ENCODE measurements around the gene FRMPD1. TPM values are rescaled to one million over a fixed set of nuclear protein-coding genes. Genes with fewer than 3 reads are reported as not detected.

FRMPD1 gene
- total and polyA plus RNA-seq, 10 of the 15 experiments (the other 5 are each of a cell fraction or from before 2014, with no cell fraction given): 0.01 to 0.08 (median 0.05) TPM; not detected in 6

- no peak for TF ChIP-seq TCF7 (IDR thresholded peaks at IDR 0.05; ENCODE audit: borderline replicate concordance)
- TF ChIP-seq, protein P1, sequence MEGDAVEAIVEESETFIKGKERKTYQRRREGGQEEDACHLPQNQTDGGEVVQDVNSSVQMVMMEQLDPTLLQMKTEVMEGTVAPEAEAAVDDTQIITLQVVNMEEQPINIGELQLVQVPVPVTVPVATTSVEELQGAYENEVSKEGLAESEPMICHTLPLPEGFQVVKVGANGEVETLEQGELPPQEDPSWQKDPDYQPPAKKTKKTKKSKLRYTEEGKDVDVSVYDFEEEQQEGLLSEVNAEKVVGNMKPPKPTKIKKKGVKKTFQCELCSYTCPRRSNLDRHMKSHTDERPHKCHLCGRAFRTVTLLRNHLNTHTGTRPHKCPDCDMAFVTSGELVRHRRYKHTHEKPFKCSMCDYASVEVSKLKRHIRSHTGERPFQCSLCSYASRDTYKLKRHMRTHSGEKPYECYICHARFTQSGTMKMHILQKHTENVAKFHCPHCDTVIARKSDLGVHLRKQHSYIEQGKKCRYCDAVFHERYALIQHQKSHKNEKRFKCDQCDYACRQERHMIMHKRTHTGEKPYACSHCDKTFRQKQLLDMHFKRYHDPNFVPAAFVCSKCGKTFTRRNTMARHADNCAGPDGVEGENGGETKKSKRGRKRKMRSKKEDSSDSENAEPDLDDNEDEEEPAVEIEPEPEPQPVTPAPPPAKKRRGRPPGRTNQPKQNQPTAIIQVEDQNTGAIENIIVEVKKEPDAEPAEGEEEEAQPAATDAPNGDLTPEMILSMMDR (IDR thresholded peaks at IDR 0.05 in 2 of 3, conservative IDR thresholded peaks at IDR 0.05 in 1 of 3; ENCODE audit: control insufficient read depth in 2 of 3, extremely low read depth in 1 of 3, insufficient read depth in 1 of 3, low read depth in 3 of 3, low read length in 3 of 3): no peak
Measured at GRCh38 chr9:37609735-37610397, 40.9 kb upstream of the FRMPD1 start (continued).

GRCh38 chr9:37611014-37611413 is 39.7 kb upstream of the FRMPD1 start:
- WGBS (ENCODE audit: insufficient coverage, insufficient replicate concordance, low lambda C conversion rate, missing lambda C conversion rate): 24% methylated on average over 6 of the region's 6 CpGs
- Histone ChIP-seq H3K36me3 (ENCODE audit: control insufficient read depth in 2 of 2, insufficient read depth in 2 of 2, low read length in 1 of 2) (no peaks in the 10 kb centered on the region), H3K9me3 (replicated peaks; ENCODE audit: control insufficient read depth, insufficient read depth, low read length) (no peaks in the 10 kb centered on the region), H3K27ac (ENCODE audit: control insufficient read depth, insufficient read depth) (no peak overlapping the region), H3K4me3 (no peak overlapping the region), H2AFZ (ENCODE audit: control insufficient read depth, low read depth, low read length) (no peak overlapping the region), H4K20me1 (ENCODE audit: control insufficient read depth, insufficient read depth) (no peaks in the 10 kb centered on the region), H3K79me2 (ENCODE audit: control insufficient read depth, insufficient read depth, low read length) (no peaks in the 10 kb centered on the region), H3K9ac (ENCODE audit: control insufficient read depth, insufficient read depth, low read length) (no peak overlapping the region), H3K4me1 (ENCODE audit: control insufficient read depth, insufficient read depth, low read length) (no peaks in the 10 kb centered on the region), H3K4me2 (ENCODE audit: control insufficient read depth, insufficient read depth) (no peak overlapping the region), H3K27me3 (replicated peaks in 1 of 2; ENCODE audit: control insufficient read depth in 2 of 2, insufficient read depth in 2 of 2, low read length in 1 of 2) (peaks cover 2 to 4% of the 10 kb centered on the region in 2 experiments; a peak in 3 of 4 replicates)
- BruUV-seq (replicated peaks): no TSS peak
- CTCF ChIA-PET: no interaction called here
- SMC1A ChIA-PET (ENCODE audit: uncharacterized antibody, unreplicated experiment): no interaction called here
- in situ Hi-C loops (cut with MboI) (no loop called here), intact Hi-C loops (cut with micrococcal nuclease; ENCODE audit: unreplicated experiment) (loop anchor here (10.0 kb wide), 1 partner anchor 56 kb away; no protein-coding TSS in a partner anchor)
- DNase-seq (ENCODE audit: low read depth, low spot score) (no peak), FAIRE-seq (no peak), ATAC-seq (no peak)
- RAD21 ChIA-PET (ENCODE audit: unreplicated experiment): no interaction called here
- POLR2A ChIA-PET: no interaction called here
- TF ChIP-seq, protein P2, sequence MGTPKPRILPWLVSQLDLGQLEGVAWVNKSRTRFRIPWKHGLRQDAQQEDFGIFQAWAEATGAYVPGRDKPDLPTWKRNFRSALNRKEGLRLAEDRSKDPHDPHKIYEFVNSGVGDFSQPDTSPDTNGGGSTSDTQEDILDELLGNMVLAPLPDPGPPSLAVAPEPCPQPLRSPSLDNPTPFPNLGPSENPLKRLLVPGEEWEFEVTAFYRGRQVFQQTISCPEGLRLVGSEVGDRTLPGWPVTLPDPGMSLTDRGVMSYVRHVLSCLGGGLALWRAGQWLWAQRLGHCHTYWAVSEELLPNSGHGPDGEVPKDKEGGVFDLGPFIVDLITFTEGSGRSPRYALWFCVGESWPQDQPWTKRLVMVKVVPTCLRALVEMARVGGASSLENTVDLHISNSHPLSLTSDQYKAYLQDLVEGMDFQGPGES (IDR thresholded peaks at IDR 0.05): no peak
- TF ChIP-seq SMAD5 (IDR thresholded peaks at IDR 0.05; ENCODE audit: low read depth): no peak
- TF ChIP-seq ZNF207 (IDR thresholded peaks at IDR 0.05; ENCODE audit: borderline replicate concordance): no peak
- TF ChIP-seq MEF2B (IDR thresholded peaks at IDR 0.05; ENCODE audit: partially characterized antibody, poor library complexity, severe bottlenecking): no peak
- TF ChIP-seq LARP7 (IDR thresholded peaks at IDR 0.05): no peak
- TF ChIP-seq KLF5 (IDR thresholded peaks at IDR 0.05; ENCODE audit: partially characterized antibody): no peak
- TF ChIP-seq, protein P3, sequence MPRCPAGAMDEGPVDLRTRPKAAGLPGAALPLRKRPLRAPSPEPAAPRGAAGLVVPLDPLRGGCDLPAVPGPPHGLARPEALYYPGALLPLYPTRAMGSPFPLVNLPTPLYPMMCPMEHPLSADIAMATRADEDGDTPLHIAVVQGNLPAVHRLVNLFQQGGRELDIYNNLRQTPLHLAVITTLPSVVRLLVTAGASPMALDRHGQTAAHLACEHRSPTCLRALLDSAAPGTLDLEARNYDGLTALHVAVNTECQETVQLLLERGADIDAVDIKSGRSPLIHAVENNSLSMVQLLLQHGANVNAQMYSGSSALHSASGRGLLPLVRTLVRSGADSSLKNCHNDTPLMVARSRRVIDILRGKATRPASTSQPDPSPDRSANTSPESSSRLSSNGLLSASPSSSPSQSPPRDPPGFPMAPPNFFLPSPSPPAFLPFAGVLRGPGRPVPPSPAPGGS (IDR thresholded peaks at IDR 0.05; ENCODE audit: borderline replicate concordance, insufficient read depth, low read depth, low read length, poor library complexity, severe bottlenecking): no peak
- no peak for TF ChIP-seq TAF1 (IDR thresholded peaks at IDR 0.05; ENCODE audit: borderline replicate concordance, low read depth, low read length)
- no peak for TF ChIP-seq ZNF24 (IDR thresholded peaks at IDR 0.05)
- TF ChIP-seq BCL11A (IDR thresholded peaks at IDR 0.05; ENCODE audit: low read depth, low read length): no peak
- TF ChIP-seq KAT2A (conservative IDR thresholded peaks at IDR 0.05; ENCODE audit: control insufficient read depth, low read depth, low read length): no peak
- no peak for TF ChIP-seq HSF1 (IDR thresholded peaks at IDR 0.05; ENCODE audit: low read depth, low read length)
- no peak for TF ChIP-seq HDGF (IDR thresholded peaks at IDR 0.05)
- TF ChIP-seq SIN3A (IDR thresholded peaks at IDR 0.05; ENCODE audit: low read depth, low read length): no peak
- TF ChIP-seq YBX1 (IDR thresholded peaks at IDR 0.05): no peak
- no peak for TF ChIP-seq FOS (IDR thresholded peaks at IDR 0.05; ENCODE audit: borderline replicate concordance, extremely low read depth, insufficient read length)

Data from GM12878 (cell line).